ENCODE data around the gene FADS2.

FADS2 gene

DNA sequence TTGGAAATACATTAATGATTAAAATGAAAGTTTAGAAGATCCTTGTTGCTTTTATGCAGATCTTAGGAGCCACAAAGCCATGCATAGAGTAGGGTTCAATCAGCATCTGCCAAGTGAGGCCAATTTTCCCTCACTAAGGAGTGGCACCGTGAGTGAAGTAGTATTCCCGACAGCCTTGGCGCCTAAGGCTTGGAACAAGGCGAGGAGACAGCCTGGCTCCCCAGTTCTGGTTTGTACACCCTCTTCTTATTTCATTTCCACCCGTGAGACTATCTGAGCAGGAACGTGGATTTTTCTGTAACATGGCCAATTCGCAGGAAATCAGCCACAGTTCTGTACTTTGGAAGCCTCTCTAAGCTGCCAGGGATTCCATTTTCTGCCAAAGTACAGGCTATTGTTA lies 22.6 kb downstream of the FADS2 start:
- DNase-seq = no peak

DNA sequence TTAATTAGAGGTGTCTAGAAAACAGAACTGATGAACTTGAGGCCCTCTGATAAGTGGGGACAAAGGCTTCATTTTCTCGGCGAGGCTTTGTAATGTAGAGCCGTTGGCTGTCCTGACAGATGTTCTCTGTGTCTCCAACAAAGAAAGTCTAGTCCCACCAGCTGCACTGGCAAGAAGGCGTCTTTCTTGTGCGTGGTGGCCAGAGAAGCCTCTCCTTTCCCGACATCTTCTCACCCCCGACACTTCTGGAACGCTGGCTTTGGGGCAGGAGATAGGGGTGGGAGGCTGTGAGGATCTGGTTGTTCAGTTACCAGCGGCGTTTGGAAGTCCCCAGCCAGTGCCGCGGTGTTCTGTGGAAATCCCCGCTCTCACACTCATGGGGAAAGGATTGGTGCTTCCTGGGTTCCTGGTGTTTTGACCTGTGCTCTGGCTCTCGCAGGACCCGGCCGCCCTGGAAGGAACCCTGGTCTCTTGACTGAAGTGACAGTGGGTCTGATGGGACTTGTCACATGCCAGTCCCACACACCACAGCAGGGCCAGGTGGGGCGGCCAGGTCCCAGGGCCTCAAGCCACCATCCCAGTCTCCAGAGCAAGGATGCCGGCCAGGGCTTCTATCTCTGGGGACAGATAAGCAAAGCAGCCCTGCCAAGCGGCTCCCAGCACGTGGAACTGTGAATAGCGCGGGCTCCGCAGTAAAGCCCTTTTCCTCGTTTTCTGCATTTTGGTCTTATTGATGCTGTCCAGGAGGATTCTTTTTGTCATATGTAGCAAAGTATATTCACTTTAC lies 23.2 kb downstream of the FADS2 start:
- DNase-seq = no peak

DNA sequence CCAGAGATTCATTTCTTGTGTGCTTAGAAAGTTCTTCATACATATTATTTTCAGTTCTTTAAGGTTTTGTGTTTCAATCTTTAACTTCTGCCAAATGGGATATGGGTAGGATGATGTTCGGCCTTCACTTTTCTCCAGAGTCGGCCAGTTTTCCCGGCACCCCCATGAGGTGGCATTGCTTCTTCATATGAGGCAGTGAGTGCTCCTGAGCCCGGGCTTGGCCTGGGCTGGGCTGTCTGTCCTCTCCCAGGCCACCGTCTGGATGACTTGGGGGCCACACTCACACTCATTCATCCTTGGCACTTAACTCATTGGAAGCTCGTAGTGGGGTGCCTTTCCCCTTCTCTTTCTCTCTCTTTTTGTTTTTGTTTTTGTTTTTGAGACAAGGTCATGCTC lies 23.8 kb downstream of the FADS2 start:
- no peak for DNase-seq

DNA sequence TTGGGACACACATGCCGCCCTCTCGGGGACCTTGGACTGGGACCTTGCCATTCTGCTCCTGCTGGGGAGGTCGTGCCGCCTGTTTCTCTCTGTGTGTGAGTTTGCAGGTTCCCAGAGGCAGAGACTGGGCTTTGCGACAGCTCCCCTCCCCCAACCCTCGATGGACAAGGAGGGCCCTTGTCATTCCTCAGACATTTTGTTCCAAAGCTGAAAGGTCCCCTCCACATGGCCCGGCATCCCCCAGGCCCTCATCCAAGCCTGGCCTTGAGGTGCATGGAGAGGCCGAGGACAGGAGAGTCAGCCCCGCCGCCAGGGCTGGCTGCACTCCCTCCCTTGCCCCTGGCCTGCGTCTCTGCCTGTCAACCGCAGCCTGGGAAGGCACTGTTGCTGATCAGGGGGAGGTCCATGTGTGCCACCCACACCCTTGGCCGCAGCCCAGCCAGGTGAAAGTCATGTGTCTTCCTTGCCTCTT lies 25.6 kb downstream of the FADS2 start:
- DNase-seq = no peak

DNA sequence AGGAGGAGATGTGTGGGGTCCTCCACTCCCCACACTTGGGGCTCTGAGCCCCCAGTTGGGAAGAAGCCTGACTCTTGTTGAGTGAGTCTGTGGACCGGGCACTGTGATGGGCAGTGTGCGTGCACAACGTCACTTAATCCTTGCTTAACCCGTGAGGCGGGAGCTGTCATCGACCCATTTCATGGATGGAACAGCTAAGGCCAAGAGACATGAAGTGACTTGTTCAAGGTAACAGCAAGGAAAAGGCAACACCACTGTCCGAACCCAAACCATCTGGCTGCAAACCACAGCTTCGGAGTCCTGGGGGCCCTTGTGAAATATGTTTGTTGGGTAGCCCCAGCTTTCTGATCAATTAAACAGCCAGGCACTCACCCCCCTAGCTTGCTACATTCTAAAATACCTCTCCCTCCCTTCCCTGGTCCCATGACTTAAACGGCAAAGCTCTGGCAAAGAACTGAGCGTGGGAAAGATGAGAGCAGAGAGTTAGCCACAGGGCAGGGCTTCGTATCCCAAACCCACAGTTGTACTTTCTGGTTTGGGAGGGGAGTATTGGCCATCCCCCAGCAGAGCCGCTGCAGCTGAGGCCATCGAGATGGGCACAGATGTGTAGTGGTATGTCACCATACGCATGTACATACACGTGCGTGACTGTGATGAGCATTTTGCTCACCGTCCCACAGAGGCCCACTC lies 26.3 kb downstream of the FADS2 start:
- no peak for DNase-seq

DNA sequence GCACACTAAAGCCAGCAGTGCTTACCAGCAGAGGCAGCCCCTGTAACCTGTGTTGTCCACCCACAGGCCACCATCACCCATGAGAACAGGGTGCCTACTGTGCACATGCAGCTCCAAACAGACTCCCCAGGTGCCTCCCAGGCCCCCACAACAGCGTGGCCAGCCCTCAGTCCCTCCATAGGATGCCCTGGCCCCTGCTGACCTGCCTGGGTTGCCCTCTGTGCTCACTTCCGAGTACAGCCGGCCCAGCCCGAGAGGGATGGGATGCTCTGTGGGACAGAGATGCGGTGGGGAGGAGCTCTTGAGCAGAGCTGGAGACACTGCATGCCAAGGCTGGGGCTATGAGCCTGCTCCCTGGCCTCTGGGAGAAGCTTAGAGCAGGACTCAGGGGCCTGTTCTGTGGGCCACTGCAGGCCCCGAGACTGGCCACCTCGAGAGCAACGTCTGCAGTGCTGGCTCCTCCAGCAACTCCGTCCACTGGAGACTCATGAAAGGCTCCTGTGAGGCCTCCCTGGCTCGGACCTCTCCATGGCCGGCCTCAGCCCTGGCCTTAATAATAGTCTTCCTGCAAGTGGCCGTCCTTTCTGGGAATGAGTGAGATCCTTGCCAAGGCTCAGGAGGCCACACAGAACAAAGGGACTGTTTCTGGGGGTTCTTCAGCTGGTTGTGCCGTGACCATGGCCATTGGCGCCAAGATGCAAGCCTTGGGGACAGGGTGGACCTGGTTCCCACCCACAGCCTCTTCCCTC lies 27.0 kb downstream of the FADS2 start:
- no peak for DNase-seq

DNA sequence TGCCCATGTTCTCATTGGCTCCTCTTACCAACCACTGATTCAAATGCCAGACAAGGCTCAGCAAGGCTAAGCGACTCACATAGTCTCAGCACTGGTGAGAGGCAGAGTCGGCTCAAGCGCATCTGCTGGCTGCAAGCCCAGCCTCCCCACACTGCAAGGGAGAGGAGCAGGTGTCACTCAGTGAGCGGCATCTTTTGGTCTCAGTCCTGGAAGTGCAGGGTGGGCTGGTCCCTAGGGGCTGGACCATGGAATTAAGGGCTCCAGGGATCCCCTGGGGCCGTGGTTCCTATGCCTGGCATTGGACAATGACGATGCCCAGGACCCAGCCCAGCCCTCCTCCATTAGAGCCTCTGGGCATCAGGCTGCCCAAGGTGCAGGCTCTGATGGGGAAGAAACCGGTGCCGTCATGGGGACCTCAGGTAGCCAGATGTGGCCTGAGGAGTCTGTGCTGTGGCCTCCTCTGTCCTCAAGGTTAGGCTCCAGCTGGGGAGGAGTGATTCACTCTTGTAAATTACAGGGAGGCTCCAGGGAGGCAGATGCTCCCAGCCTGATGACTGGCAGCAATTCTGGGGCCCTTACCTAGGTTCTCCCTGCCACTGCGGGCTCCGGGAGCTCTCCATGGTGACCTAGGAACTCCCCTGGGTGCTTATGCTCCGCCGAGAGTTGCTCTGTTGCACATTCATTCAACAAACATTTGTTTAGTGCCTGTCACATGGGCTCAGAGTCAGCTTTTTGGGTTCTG lies 28.0 kb downstream of the FADS2 start:
- no peak for DNase-seq

DNA sequence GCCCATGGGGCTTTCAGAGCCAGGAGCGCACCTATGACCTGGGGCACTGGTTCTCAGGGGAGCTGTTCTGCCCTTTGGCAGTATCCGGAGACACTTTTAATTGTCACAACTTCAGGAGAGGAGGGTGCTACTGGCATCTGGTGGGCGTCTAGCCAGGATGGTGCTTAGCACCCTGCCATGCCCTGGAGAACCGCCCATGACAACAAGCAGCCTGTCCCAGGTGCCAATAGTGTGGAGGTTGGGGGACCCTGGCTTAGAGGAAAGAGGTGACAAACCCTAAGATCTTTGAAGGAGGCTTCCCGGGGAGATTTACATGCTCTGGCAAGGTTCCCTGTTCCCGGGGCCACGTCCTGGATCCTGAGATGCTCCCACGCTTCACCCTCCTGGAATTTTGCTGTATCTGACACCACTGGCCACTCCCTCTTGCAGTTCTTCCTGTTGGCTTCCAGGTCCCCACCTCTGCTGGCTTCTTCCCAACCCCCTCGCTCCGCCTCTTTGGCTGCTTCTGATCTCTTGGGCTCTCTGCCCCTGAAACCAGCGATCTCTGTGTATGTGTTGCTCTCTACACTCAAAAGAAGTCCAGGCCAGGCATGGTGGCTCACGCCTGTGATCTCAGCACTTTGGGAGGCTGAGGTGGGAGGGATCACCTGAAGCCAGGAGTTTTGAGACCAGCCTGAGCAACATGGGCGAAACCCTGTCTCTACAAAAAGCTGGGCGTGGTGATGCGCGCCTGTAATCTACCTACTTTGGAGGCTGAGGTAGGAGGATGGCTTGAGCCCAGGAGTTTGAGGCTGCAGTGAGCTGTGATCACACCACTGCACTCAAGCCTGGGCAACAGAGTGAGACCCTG lies 32.2 kb downstream of the FADS2 start:
- no peak for DNase-seq

DNA sequence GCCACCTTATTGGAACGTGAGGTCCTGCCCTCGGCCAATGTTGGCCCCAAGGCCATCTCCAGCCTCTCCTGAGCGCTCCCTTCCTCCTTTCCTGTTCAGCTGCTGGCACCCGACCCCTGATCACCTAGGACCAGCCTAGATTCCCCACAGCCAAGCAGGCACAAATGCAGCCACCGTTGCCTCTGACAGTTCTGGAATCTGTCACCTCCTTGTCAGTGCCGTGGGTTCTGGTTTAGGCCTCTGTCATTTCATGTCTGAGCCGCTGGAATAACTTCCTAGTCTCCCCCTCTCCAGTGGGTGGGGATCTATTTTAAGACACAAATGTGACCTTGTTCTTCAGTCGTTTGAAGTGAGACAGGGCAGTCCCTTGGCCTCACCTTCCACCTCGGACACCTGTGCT lies 33.5 kb downstream of the FADS2 start:
- no peak for DNase-seq

DNA sequence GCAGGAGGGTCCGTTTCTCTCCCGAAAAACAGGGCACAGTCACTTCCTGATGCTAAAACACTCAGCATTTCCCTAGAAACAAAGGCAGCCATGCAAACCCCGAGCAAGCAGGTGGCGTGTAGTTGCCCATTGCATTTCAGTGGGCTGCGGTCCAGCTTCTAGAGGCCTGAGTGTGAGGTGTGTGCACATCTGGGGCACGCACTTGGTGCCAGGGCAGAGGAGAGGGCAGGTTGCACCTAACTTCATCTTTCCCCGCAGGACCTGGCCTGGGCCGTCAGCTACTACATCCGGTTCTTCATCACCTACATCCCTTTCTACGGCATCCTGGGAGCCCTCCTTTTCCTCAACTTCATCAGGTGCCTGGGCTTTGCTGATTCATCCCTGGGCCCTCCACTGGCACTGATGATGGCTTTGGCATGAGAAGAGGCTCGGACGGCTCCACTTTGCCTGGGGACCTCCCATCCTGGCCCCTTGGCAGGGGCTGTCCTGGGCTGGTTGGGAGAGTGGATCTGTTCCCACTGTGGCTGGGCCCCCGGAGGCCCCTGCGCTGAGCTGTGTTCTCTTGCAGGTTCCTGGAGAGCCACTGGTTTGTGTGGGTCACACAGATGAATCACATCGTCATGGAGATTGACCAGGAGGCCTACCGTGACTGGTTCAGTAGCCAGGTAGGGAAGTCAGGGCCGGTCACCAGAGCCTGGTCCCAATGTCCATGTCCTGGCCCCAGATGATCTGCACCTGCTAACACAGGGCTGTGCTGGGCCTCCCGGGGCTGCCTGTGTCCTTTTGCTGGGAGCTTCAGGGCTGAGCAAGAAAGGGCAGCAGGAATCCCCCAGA lies 34.8 kb downstream of the FADS2 start:
- DNase-seq = no peak

DNA sequence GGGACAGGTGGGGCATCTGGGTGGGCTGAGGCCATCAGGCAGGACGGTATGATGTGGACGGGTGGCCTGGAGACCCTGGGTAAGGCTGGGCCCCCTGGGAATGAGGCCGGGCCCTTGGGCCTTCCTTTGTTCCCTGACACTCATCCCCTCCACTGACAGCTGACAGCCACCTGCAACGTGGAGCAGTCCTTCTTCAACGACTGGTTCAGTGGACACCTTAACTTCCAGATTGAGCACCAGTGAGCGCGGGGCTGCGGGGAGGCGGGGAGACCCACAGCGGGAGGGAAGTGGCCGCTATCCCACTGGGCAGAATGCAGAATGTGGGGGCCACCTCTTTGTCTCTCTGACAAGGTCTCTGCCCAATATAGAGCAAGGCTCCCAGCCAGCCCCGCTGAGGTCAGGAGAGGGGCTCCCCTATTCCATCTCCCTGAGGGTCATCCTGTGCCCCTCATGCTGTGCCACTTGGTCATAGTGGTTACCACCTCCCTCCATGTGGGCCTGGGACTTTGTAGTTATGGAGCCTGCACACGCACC lies 35.5 kb downstream of the FADS2 start:
- no peak for DNase-seq

DNA sequence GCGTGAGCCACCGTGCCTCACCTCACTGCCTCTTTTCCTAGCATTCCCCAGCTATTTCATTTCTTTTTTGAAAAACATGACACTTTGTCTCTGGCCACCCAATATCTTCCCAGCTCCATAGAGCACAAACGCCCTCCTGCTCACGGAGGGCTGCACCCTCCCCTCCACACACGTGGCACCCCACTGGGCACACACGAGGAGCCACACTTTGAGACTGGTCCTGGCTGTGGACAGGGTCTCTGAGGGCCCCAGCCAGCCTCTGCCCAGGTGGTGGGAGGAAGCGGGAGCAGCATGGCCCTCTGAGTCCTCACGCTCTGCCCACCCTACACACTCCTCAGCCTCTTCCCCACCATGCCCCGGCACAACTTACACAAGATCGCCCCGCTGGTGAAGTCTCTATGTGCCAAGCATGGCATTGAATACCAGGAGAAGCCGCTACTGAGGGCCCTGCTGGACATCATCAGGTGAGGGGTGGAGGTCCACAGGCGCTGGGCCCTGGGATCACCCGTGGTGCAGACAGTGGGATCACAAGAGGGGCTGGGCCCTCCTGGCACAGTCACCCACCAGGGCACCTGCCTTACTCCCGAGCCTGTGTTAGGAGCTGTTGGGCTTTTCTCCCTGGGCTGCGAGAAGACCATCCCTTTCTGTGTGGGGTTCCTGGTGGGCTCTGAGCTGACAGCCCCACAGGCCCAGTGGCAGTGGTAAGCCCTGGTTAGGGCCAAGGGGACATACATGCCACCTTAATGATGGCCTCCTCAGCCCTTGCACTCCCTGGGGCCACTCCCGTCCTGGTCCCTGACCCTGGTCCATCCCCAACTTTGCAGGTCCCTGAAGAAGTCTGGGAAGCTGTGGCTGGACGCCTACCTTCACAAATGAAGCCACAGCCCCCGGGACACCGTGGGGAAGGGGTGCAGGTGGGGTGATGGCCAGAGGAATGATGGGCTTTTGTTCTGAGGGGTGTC lies 37.0 kb downstream of the FADS2 start:
- DNase-seq = no peak

DNA sequence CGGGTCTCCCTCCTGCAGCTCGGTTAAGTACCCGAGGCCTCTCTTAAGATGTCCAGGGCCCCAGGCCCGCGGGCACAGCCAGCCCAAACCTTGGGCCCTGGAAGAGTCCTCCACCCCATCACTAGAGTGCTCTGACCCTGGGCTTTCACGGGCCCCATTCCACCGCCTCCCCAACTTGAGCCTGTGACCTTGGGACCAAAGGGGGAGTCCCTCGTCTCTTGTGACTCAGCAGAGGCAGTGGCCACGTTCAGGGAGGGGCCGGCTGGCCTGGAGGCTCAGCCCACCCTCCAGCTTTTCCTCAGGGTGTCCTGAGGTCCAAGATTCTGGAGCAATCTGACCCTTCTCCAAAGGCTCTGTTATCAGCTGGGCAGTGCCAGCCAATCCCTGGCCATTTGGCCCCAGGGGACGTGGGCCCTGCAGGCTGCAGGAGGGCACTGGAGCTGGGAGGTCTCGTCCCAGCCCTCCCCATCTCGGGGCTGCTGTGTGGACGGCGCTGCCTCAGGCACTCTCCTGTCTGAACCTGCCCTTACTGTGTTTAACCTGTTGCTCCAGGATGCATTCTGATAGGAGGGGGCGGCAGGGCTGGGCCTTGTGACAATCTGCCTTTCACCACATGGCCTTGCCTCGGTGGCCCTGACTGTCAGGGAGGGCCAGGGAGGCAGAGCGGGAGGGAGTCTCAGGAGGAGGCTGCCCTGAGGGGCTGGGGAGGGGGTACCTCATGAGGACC lies 38.3 kb downstream of the FADS2 start:
- no peak for DNase-seq

DNA sequence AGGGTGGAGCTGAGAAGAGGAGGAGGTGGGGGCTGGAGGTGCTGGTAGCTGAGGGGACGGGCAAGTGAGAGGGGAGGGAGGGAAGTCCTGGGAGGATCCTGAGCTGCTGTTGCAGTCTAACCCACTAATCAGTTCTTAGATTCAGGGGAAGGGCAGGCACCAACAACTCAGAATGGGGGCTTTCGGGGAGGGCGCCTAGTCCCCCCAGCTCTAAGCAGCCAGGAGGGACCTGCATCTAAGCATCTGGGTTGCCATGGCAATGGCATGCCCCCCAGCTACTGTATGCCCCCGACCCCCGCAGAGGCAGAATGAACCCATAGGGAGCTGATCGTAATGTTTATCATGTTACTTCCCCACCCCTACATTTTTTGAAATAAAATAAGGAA lies 38.9 kb downstream of the FADS2 start:
- no peak for DNase-seq

DNA sequence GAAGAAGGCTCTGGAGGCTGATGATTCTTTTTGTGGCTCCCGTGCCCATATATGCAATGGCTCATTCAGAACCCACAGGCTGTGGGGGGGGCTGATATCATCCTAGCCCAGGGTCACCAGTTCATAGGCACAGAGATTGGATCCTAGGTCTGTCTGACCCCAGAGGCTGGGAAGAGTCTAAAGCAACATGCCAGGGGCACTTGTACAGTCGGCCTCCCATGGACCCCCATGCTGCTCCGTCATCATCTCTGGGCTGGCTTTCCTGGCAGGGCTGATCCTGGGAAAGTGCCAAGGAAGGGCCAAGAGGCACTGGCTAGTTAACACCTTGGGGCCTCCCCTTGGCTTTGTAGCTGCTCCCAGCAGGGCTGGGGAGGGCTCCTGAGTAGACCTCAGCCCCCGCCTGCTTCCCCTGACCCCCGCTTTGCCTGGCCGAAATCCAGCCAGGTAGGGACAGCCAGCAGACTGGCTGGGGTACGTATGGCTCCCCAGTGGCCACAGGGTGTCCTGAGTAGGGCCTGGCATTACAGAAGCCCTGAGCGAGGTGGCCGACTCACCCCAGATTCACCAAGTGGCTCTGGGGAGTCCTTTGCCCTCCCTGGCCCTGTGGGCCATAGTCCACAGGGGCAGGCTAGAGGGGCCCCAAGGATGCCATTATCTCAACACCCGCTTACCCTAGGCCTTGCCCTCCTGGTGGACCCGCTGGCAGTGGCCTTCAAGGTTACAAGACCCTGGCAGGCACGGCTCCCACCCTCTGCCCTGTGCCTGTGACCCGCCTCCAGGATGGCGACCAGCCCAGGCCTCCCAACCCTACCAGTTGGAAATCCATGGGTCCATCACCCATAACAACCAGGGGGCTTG lies 40.7 kb downstream of the FADS2 start:
- no peak for DNase-seq

DNA sequence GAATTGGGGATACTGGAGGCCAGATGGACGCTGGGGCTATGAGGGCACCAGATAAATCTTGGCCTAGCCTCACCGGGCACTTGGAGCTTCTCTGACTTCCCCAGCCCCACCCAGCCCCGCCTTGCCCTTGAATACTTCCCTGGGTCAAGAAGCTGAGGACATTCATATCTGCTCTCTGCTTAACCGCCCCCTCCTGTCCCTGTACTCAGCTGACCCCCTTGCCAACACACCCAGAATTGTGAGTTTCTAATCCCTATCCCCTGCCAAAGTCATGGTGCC lies 41.3 kb downstream of the FADS2 start:
- DNase-seq = no peak

DNA sequence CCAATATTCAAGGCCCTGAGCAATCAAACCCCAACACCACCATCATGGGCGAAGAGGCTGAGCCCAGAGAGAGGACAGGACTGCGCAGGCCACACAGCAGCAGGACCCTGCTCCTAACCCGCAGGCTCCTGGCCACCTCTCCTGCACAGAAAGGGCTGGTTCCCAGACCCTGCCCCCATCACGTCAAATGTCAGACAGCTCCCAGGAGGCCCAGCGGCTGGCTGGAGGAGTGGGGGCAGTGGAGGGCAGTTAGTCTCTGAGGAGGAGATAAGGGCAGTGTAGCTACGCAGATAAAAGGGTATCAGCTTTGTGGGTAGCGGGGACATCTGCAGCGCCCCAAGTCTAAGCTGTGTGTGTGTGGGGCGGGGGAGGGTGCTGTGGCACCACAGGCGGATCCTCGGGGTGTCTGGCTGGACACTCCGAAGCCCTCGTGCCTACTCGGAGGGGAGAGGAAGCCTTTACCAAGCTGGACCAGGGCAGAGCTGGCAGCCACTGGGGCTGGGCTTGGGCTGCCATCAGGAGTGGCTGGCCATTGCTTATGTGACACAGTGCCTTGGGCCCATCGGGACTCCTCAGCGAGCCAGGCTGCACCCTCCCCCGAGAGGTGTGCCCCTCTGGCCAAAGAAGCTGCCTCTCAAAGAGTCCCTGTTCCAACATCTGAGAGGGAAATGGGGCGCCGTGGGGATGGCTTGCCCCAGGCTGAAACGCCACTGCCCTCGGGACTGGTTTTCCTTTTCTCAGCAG lies 41.8 kb downstream of the FADS2 start:
- no peak for DNase-seq
